Uterus (tissue), 2 donors: ENCODE results near the gene CDH4.

Source experiments
- CTCF ChIP-seq, 4 experiments: fragments of 200-600 bp in 2 of 4; fragments of 450-650 bp in 2 of 4; sonication (generic) in 2 of 4; IDR thresholded peaks; one replicate each; pipeline ENCODE4 v1.5.1; 2016 to 2019; ENCODE audit warnings: antibody characterized with exemption in 4 of 4, mild to moderate bottlenecking in 2 of 4, moderate library complexity in 1 of 4
- POLR2A ChIP-seq, 2 donors: fragments of 450-650 bp; IDR thresholded peaks; one replicate each; pipeline ENCODE4 v1.6.1; 2016; ENCODE audit warnings: antibody characterized with exemption in 2 of 2, mild to moderate bottlenecking in 1 of 2, moderate library complexity in 1 of 2

- no peak for TF ChIP-seq CTCF (IDR thresholded peaks at IDR 0.05)
- no peak for TF ChIP-seq POLR2A (IDR thresholded peaks at IDR 0.05)
These were observed 73.7 kb downstream of the CDH4 start for GRCh38 chr20:61325718-61326117.
